Hepatocyte (in vitro differentiated cells): ENCODE data around the gene ZNF689.

Source experiments
- EZH2 ChIP-seq: fragments of 200-600 bp; sonication (generic); IDR thresholded peaks from 2 replicates; pipeline ENCODE4 v1.6.1; 2016; ENCODE audit warnings: antibody characterized with exemption, mild to moderate bottlenecking, borderline replicate concordance
- EZH2phosphoT487 ChIP-seq: fragments of 200-600 bp; sonication (generic); IDR thresholded peaks from one replicate; pipeline ENCODE4 v1.6.1; 2018; ENCODE audit warnings: antibody characterized with exemption, mild to moderate bottlenecking, low read depth, moderate library complexity; ENCODE audit not compliant: unreplicated experiment, severe bottlenecking
- TF ChIP-seq, protein P1 (sequence below): fragments of 200-600 bp; sonication (generic); IDR thresholded peaks from 2 replicates; pipeline ENCODE4 v1.5.1; 2016; ENCODE audit warnings: antibody characterized with exemption, mild to moderate bottlenecking; ENCODE audit not compliant: poor library complexity

DNA sequence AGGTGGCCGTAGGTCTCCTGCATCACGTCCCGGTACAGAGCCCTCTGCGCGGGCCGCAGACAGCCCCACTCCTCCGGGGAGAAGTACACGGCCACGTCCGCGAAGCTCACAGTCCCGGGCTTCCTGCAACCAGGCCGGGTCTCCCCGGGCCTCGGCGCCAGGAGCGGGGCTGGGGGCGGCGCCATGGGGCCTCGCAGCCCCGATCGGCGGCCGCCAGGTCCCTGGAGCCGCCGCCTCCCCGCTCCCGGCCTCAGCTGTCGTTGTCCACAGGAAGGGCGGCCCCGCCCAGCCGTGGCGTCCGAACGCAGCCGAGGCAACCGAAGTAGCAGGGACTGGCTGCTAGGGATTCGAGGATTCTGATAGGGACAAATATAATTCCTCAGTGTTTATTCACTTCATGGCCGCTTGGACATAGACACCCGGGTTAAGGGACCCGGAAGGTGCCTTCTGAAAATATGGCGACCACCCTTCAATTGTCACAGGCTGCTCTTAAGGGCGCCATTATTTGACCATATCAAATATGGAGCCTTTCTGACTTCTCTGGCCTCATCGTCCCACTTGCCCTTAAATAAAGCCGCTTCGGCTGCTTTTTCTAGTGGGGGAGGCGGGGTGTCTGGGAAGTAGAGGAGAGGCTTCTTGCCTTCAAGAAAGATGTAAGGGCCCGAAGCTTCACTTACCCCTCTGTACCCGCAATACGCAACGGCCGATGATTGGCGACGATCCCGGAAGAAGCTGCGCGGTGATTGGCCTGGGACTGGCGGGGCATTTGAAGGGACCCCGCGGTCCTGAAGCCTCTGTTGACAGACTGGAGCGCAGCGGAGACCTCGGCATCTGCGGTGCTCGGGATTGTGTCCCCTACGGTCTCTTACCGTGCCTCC, 38.5 kb downstream of the ZNF689 start, which contains the start of gene ZNF688:
- no peak for TF ChIP-seq EZH2
- TF ChIP-seq, protein P1, sequence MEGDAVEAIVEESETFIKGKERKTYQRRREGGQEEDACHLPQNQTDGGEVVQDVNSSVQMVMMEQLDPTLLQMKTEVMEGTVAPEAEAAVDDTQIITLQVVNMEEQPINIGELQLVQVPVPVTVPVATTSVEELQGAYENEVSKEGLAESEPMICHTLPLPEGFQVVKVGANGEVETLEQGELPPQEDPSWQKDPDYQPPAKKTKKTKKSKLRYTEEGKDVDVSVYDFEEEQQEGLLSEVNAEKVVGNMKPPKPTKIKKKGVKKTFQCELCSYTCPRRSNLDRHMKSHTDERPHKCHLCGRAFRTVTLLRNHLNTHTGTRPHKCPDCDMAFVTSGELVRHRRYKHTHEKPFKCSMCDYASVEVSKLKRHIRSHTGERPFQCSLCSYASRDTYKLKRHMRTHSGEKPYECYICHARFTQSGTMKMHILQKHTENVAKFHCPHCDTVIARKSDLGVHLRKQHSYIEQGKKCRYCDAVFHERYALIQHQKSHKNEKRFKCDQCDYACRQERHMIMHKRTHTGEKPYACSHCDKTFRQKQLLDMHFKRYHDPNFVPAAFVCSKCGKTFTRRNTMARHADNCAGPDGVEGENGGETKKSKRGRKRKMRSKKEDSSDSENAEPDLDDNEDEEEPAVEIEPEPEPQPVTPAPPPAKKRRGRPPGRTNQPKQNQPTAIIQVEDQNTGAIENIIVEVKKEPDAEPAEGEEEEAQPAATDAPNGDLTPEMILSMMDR: no peak
- TF ChIP-seq EZH2phosphoT487: no peak
